H1 (cell line): Measurements from ENCODE around the gene DAZAP2. TPM values are rescaled to one million over a fixed set of nuclear protein-coding genes. Genes with fewer than 3 reads are reported as not detected.

ENCODE experiments used
- CTBP2 ChIP-seq: IDR thresholded peaks from 2 replicates; pipeline ENCODE4 v1.7.0; 2011; ENCODE audit warnings: borderline replicate concordance, mild to moderate bottlenecking, moderate library complexity, mixed read lengths, low read length; ENCODE audit not compliant: insufficient read depth, insufficient read length
- polyA plus RNA-seq, 7 experiments: library from polyadenylated mRNA; depleted of rRNA in 3 of 7; stranded (reverse) in 5 of 7; unstranded in 2 of 7; fragments of >200 nt in 5 of 7; fragments of 200-250 nt in 2 of 7; gene quantifications; 1 replicate in 5 of 7; 2 replicates in 1 of 7; 4 replicates in 1 of 7; pipeline versions ENCODE4 v1.2.1 to v1.2.3, GENCODE V29; 2011 to 2013; ENCODE audit warnings: missing spikeins in 2 of 7, mixed read lengths in 2 of 7
- total RNA-seq: library from RNA; stranded (reverse); fragmentation: NEBNext Ultra II Directional; extraction: Animal tissue kit (Norgen Biotek cat#: 25700); gene quantifications from 2 replicates; pipeline ENCODE4 v1.2.1, GENCODE V29; 2021

Gene DAZAP2
- total and polyA plus RNA-seq, 2 of the 8 experiments (the other 6 are each of a cell fraction or from before 2014, with no cell fraction given): 27.1 to 77.2 TPM

DNA sequence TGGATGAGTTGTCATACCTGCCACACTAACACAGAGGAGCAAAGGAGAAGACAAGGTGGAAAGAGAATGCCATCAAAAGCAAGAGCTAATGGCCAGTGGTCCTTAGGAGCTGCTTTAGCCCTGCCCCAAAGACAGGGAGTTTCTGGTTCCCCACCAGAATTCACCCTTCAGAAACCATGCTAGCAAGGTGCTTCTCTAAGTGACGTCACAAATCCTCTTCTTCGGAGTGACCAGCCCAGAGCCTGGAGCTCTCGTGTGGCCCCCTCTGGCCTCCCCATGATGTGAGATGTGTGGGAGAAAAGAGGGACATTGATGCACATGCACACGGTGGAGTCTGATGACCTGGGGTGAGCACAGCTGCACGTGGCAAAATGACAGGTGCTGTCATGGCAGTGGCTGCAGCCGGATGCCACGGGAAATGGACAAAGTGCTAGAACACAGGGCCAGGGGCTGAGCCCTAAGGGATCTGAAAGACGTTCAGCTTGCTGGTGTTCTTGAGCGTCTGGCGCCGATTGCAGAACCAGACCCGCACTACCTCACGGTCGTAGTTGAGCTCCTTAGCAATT, 48.8 kb upstream of the DAZAP2 start (continued):
- no peak for TF ChIP-seq CTBP2
